ENCODE measurements around the gene USP13.
"Not testable (repeated sequence)": the region's sequence is repeated elsewhere in the genome, so short reads cannot be mapped to it uniquely, and the experiment has no call there.

USP13 gene

GRCh38 chr3:179653096-179653797, 407 bp downstream of the USP13 start:
- in situ Hi-C loops (cut with MboI; ENCODE audit: low sequenced_read_pairs): no loop called here

- in situ Hi-C loops (cut with MboI; ENCODE audit: low sequenced_read_pairs): no loop called here
Measured at GRCh38 chr3:179655236-179655635, 2.4 kb downstream of the USP13 start.

- in situ Hi-C loops (cut with MboI; ENCODE audit: low sequenced_read_pairs): no loop called here
Measured at GRCh38 chr3:179658606-179659005, 5.8 kb downstream of the USP13 start.

- in situ Hi-C loops (cut with MboI; ENCODE audit: low sequenced_read_pairs): no loop called here
Measured at GRCh38 chr3:179660872-179661271, 8.0 kb downstream of the USP13 start.

- in situ Hi-C loops (cut with MboI; ENCODE audit: low sequenced_read_pairs): no loop called here
Measured at GRCh38 chr3:179661777-179662176, 8.9 kb downstream of the USP13 start.

GRCh38 chr3:179663093-179663492, 10.3 kb downstream of the USP13 start:
- in situ Hi-C loops (cut with MboI; ENCODE audit: low sequenced_read_pairs): no loop called here

GRCh38 chr3:179666030-179666429, 13.2 kb downstream of the USP13 start:
- in situ Hi-C loops (cut with MboI; ENCODE audit: low sequenced_read_pairs): no loop called here

GRCh38 chr3:179666436-179667035, 13.7 kb downstream of the USP13 start:
- in situ Hi-C loops (cut with MboI; ENCODE audit: low sequenced_read_pairs): no loop called here

GRCh38 chr3:179668429-179668828, 15.6 kb downstream of the USP13 start:
- in situ Hi-C loops (cut with MboI; ENCODE audit: low sequenced_read_pairs): no loop called here

GRCh38 chr3:179670311-179670710, 17.5 kb downstream of the USP13 start:
- in situ Hi-C loops (cut with MboI; ENCODE audit: low sequenced_read_pairs): no loop called here

- in situ Hi-C loops (cut with MboI; ENCODE audit: low sequenced_read_pairs): no loop called here
Measured at GRCh38 chr3:179671309-179671708, 18.5 kb downstream of the USP13 start.

GRCh38 chr3:179671747-179672242, 19.0 kb downstream of the USP13 start:
- in situ Hi-C loops (cut with MboI; ENCODE audit: low sequenced_read_pairs): no loop called here

- in situ Hi-C loops (cut with MboI; ENCODE audit: low sequenced_read_pairs): no loop called here
Measured at GRCh38 chr3:179672918-179673317, 20.1 kb downstream of the USP13 start.

- in situ Hi-C loops (cut with MboI; ENCODE audit: low sequenced_read_pairs): no loop called here
Measured at GRCh38 chr3:179673523-179673922, 20.7 kb downstream of the USP13 start.

GRCh38 chr3:179676081-179676480, 23.2 kb downstream of the USP13 start:
- in situ Hi-C loops (cut with MboI; ENCODE audit: low sequenced_read_pairs): no loop called here

GRCh38 chr3:179677884-179678283, 25.0 kb downstream of the USP13 start:
- in situ Hi-C loops (cut with MboI; ENCODE audit: low sequenced_read_pairs): no loop called here

- in situ Hi-C loops (cut with MboI; ENCODE audit: low sequenced_read_pairs): no loop called here
Measured at GRCh38 chr3:179681492-179682263, 28.8 kb downstream of the USP13 start.

- in situ Hi-C loops (cut with MboI; ENCODE audit: low sequenced_read_pairs): no loop called here
Measured at GRCh38 chr3:179682426-179683080, 29.7 kb downstream of the USP13 start.

- in situ Hi-C loops (cut with MboI; ENCODE audit: low sequenced_read_pairs): not testable (repeated sequence)
Measured at GRCh38 chr3:179683286-179683685, 30.4 kb downstream of the USP13 start.

GRCh38 chr3:179687967-179688535, 35.2 kb downstream of the USP13 start:
- in situ Hi-C loops (cut with MboI; ENCODE audit: low sequenced_read_pairs): no loop called here

GRCh38 chr3:179688850-179689249, 36.0 kb downstream of the USP13 start:
- in situ Hi-C loops (cut with MboI; ENCODE audit: low sequenced_read_pairs): no loop called here
